ENCODE data around the gene CRYGB.

GRCh38 chr2:208099682-208100470 is 46.1 kb downstream of the CRYGB start:
- TF ChIP-seq POLR2AphosphoS5 (IDR thresholded peaks at IDR 0.05): no peak
- TF ChIP-seq CTCF (IDR thresholded peaks at IDR 0.05; ENCODE audit: poor library complexity, severe bottlenecking): no peak
- TF ChIP-seq EZH2 (IDR thresholded peaks at IDR 0.05; ENCODE audit: borderline replicate concordance, insufficient read depth, low read length, poor library complexity, severe bottlenecking): no peak
- no peak for TF ChIP-seq EP300 (conservative IDR thresholded peaks at IDR 0.05; ENCODE audit: poor library complexity, severe bottlenecking)
- no peak for TF ChIP-seq REST (IDR thresholded peaks at IDR 0.05; ENCODE audit: borderline replicate concordance)
- TF ChIP-seq TAF1 (IDR thresholded peaks at IDR 0.05; ENCODE audit: low read depth): no peak
- TF ChIP-seq SMC3 (conservative IDR thresholded peaks at IDR 0.05; ENCODE audit: poor library complexity): no peak
- TF ChIP-seq MXI1 (conservative IDR thresholded peaks at IDR 0.05; ENCODE audit: poor library complexity, severe bottlenecking): no peak
- TF ChIP-seq RAD21 (conservative IDR thresholded peaks at IDR 0.05): no peak

Measured in neural cell (in vitro differentiated cells).